Esophagus muscularis mucosa (tissue), 4 donors: ENCODE measurements around the gene LZTS2.

Source experiments
- EP300 ChIP-seq: sonication (generic); formaldehyde crosslinking; IDR thresholded peaks from one replicate; pipeline ENCODE4 v1.6.1; 2017; ENCODE audit warnings: antibody characterized with exemption
- POLR2A ChIP-seq: fragments of 450-650 bp; IDR thresholded peaks from one replicate; pipeline ENCODE4 v1.6.1; 2017; ENCODE audit warnings: antibody characterized with exemption, moderate library complexity, mild to moderate bottlenecking, low read depth
- POLR2AphosphoS5 ChIP-seq, 2 donors: sonication (generic); formaldehyde crosslinking; IDR thresholded peaks; one replicate each; pipeline ENCODE4 v1.6.1; 2017; ENCODE audit warnings: antibody characterized with exemption in 2 of 2
- TF ChIP-seq, protein P1 (sequence below), 3 experiments: fragments of 200-600 bp in 2 of 3; fragments of 450-650 bp in 1 of 3; sonication (generic) in 2 of 3; IDR thresholded peaks; one replicate each; pipeline ENCODE4 v1.5.1; 2017 to 2019; ENCODE audit warnings: antibody characterized with exemption in 3 of 3, mild to moderate bottlenecking in 2 of 3, moderate library complexity in 1 of 3

DNA sequence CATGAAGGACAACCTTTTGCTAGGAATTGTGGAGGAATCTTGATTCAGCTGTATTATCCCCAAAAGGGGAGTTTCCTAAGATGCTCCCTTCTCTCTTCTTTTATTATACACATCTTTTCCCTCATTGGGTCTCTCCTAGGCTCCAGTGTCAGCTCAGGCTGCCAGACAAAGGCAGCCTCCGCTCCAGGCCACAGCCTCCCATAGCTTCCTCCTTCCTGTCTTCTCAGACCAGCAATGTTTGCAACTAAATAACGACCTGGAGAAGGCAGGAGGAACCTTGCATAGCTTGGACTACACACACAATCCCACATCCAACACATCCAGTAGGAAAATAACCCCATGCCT lies 43.7 kb downstream of the LZTS2 start:
- TF ChIP-seq POLR2A (no peak), EP300 (no peak), POLR2AphosphoS5 (IDR thresholded peaks at IDR 0.05) (no peak)
- TF ChIP-seq, protein P1, sequence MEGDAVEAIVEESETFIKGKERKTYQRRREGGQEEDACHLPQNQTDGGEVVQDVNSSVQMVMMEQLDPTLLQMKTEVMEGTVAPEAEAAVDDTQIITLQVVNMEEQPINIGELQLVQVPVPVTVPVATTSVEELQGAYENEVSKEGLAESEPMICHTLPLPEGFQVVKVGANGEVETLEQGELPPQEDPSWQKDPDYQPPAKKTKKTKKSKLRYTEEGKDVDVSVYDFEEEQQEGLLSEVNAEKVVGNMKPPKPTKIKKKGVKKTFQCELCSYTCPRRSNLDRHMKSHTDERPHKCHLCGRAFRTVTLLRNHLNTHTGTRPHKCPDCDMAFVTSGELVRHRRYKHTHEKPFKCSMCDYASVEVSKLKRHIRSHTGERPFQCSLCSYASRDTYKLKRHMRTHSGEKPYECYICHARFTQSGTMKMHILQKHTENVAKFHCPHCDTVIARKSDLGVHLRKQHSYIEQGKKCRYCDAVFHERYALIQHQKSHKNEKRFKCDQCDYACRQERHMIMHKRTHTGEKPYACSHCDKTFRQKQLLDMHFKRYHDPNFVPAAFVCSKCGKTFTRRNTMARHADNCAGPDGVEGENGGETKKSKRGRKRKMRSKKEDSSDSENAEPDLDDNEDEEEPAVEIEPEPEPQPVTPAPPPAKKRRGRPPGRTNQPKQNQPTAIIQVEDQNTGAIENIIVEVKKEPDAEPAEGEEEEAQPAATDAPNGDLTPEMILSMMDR (IDR thresholded peaks at IDR 0.05) = no peak
